ENCODE data around the gene ZNRF3. TPM values are rescaled to one million over a fixed set of nuclear protein-coding genes. Genes with fewer than 3 reads are reported as not detected.

Gene ZNRF3
- total RNA-seq, 1 experiment from 2014 or later = 8.1 TPM

DNA sequence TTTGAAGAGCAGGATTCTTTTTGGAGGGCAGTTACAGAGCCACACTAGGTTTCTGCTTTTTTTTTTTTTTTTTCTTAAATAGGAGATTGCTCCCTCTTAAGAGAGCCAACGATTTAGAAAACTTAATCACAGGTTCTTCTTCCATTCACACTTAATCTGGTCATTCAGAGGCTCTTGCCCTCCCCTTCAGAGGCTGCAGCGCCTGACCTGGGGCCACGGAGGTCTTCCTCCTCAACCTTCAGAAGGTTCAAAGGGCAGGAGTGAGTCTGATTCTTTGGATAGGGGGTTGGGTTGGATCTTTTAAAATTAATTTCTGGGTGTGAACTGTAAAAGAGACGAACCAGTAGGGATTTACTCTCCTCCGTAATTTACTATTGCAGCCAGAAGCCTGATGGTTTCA, 57.1 kb downstream of the ZNRF3 start:
- POLR2A ChIA-PET (ENCODE audit: unreplicated experiment) = no interaction called here
- DNase-seq (no peak), ATAC-seq (no peak)
- H3K27me3 ChIP-seq (ENCODE audit: low read length) = no peaks in the 10 kb centered on the region
- no peak overlapping the region for H3K4me3 ChIP-seq (ENCODE audit: low read length)
- no peak overlapping the region for H3K27ac ChIP-seq (ENCODE audit: low read length)
- no peaks in the 10 kb centered on the region; the same call in 1 of the 2 replicates for H3K79me2 ChIP-seq (ENCODE audit: low read length)
- no peaks in the 10 kb centered on the region for H3K4me1 ChIP-seq (ENCODE audit: insufficient read depth, low read length)
- no peak overlapping the region for H3K4me2 ChIP-seq (ENCODE audit: low read length)
- no TSS peak for BruUV-seq (replicated peaks)
- CTCF ChIA-PET = interaction anchor here (0.6 kb wide), 1 partner anchor 85 kb away, joined by 14 read pairs; no protein-coding TSS in a partner anchor
- intact Hi-C loops (cut with micrococcal nuclease) = no loop called here
- no peaks in the 10 kb centered on the region for H4K20me1 ChIP-seq (ENCODE audit: low read length)
- no peaks in the 10 kb centered on the region for H3K9me3 ChIP-seq (ENCODE audit: low read length)
- H3K9me2 ChIP-seq (replicated peaks; ENCODE audit: low read length) = no peaks in the 10 kb centered on the region
- H3K9ac ChIP-seq (ENCODE audit: low read length) = no peak overlapping the region
- no peak overlapping the region for H2AFZ ChIP-seq (ENCODE audit: low read length)
- TF ChIP-seq EZH2phosphoT487 (IDR thresholded peaks at IDR 0.05; ENCODE audit: borderline replicate concordance, low read length) = no peak
- no peaks in the 10 kb centered on the region for H3K36me3 ChIP-seq (ENCODE audit: low read depth, low read length)
- no peaks in the 10 kb centered on the region for H3F3A ChIP-seq (ENCODE audit: low read length, unreplicated experiment)

DNA sequence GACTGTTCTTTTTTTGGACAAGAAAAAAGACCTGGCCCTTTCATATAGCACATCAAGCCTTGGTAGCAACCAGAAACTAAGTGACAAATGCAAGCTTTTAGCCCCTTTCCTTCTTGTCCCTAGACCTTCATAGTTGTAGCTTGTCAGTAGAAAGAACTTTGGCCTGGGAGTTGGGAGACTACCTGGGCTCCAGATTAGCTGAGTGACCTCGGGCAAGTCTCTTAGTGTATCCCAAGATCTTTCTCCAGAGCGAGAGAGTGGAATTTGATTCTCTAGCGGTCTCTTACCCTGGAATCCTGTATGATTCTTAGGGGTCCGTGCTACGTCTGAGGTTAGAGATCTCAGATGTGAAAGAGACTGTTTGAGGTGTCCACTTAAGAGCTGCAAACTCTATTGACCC, 59.0 kb downstream of the ZNRF3 start:
- Histone ChIP-seq H3K27ac (ENCODE audit: low read length) (no peak overlapping the region), H3K9me3 (ENCODE audit: low read length) (no peaks in the 10 kb centered on the region), H3K27me3 (ENCODE audit: low read length) (no peaks in the 10 kb centered on the region), H4K20me1 (ENCODE audit: low read length) (no peaks in the 10 kb centered on the region), H3K9me2 (replicated peaks; ENCODE audit: low read length) (no peaks in the 10 kb centered on the region), H3K36me3 (ENCODE audit: low read depth, low read length) (no peaks in the 10 kb centered on the region), H3K4me2 (ENCODE audit: low read length) (no peak overlapping the region), H2AFZ (ENCODE audit: low read length) (no peak overlapping the region), H3F3A (ENCODE audit: low read length, unreplicated experiment) (no peaks in the 10 kb centered on the region), H3K4me3 (ENCODE audit: low read length) (no peak overlapping the region), H3K9ac (ENCODE audit: low read length) (no peak overlapping the region), H3K79me2 (ENCODE audit: low read length) (no peaks in the 10 kb centered on the region; the same call in 1 of the 2 replicates), H3K4me1 (ENCODE audit: insufficient read depth, low read length) (no peaks in the 10 kb centered on the region)
- intact Hi-C loops (cut with micrococcal nuclease) = no loop called here
- TF ChIP-seq, protein P1, sequence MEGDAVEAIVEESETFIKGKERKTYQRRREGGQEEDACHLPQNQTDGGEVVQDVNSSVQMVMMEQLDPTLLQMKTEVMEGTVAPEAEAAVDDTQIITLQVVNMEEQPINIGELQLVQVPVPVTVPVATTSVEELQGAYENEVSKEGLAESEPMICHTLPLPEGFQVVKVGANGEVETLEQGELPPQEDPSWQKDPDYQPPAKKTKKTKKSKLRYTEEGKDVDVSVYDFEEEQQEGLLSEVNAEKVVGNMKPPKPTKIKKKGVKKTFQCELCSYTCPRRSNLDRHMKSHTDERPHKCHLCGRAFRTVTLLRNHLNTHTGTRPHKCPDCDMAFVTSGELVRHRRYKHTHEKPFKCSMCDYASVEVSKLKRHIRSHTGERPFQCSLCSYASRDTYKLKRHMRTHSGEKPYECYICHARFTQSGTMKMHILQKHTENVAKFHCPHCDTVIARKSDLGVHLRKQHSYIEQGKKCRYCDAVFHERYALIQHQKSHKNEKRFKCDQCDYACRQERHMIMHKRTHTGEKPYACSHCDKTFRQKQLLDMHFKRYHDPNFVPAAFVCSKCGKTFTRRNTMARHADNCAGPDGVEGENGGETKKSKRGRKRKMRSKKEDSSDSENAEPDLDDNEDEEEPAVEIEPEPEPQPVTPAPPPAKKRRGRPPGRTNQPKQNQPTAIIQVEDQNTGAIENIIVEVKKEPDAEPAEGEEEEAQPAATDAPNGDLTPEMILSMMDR (conservative IDR thresholded peaks at IDR 0.05; ENCODE audit: low read depth, low read length) = no peak
- TF ChIP-seq EZH2phosphoT487 (IDR thresholded peaks at IDR 0.05; ENCODE audit: borderline replicate concordance, low read length) = no peak
- DNase-seq = no peak
- ChIA-PET CTCF (no interaction called here), POLR2A (ENCODE audit: unreplicated experiment) (no interaction called here)
- BruUV-seq (replicated peaks) = no TSS peak
- no peak for ATAC-seq

DNA sequence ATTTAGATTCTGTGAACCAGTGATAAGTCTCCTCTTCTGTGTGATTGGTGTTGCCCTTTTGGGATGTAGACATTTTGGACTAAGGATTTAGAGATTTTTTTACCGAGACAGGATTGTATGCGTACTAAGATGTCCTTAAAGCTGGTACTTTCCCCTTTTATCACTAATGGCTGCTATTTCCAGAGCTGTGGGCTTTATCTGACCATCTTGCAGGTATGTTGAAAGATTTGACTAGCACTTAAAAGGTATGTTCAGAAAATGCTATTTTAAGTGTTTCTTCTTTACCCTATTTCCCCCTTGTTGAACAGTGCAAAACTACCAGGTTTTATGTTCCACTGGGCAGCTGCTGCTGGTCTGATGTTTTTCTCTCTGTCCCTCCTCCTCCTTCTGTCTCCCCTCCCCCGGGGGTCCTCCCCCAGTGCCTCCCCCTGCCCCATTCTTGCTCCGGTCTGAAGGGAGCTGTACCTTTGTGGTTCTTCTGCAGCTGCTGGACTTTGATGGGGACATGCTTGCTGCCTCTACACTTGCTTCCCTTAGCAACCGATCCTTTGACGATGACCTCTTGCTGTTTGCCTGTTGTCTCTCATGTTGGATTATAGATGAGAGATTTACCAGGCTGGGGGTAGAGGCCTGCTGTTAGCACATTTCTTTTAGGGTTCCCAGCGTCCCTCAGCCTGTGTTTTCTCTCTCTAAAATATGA, 59.6 kb downstream of the ZNRF3 start:
- CTCF ChIA-PET = no interaction called here

More for the DNA sequence above, 59.6 kb downstream of the ZNRF3 start:
- Histone ChIP-seq H3K27ac (ENCODE audit: low read length) (no peak overlapping the region), H3K4me2 (ENCODE audit: low read length) (no peak overlapping the region), H3K4me1 (ENCODE audit: insufficient read depth, low read length) (no peaks in the 10 kb centered on the region), H3K79me2 (ENCODE audit: low read length) (no peaks in the 10 kb centered on the region; the same call in 1 of the 2 replicates), H4K20me1 (ENCODE audit: low read length) (no peaks in the 10 kb centered on the region), H3F3A (ENCODE audit: low read length, unreplicated experiment) (no peaks in the 10 kb centered on the region), H3K4me3 (ENCODE audit: low read length) (no peak overlapping the region), H3K36me3 (ENCODE audit: low read depth, low read length) (no peaks in the 10 kb centered on the region), H3K9ac (ENCODE audit: low read length) (no peak overlapping the region), H2AFZ (ENCODE audit: low read length) (no peak overlapping the region), H3K9me2 (replicated peaks; ENCODE audit: low read length) (no peaks in the 10 kb centered on the region), H3K27me3 (ENCODE audit: low read length) (no peaks in the 10 kb centered on the region), H3K9me3 (ENCODE audit: low read length) (no peaks in the 10 kb centered on the region)
- no peak for ATAC-seq
- DNase-seq = no peak
- TF ChIP-seq, protein P1 (conservative IDR thresholded peaks at IDR 0.05; ENCODE audit: low read depth, low read length) = no peak
- TF ChIP-seq EZH2 (IDR thresholded peaks at IDR 0.05; ENCODE audit: low read length, unreplicated experiment) (no peak), EZH2phosphoT487 (IDR thresholded peaks at IDR 0.05; ENCODE audit: borderline replicate concordance, low read length) (no peak)
- POLR2A ChIA-PET (ENCODE audit: unreplicated experiment) = no interaction called here
- no TSS peak for BruUV-seq (replicated peaks)
- intact Hi-C loops (cut with micrococcal nuclease) = no loop called here
